Cerebellar nuclear complex (tissue), 1 donor: ENCODE results near the gene CACHD1.

ENCODE experiments used
- DNase-seq, 2 experiments: peaks; one replicate each; lab custom pipeline; 2025; lab: John Stamatoyannopoulos, UW

The CACHD1 gene

GRCh38 chr1:64473367-64473766 is 3.4 kb downstream of the CACHD1 start:
- DNase-seq: no peak

GRCh38 chr1:64474133-64474532 is 4.2 kb downstream of the CACHD1 start:
- no peak for DNase-seq

GRCh38 chr1:64474665-64475439 is 4.9 kb downstream of the CACHD1 start:
- no peak for DNase-seq

GRCh38 chr1:64476251-64476952 is 6.5 kb downstream of the CACHD1 start:
- no peak for DNase-seq

GRCh38 chr1:64478594-64479470 is 8.9 kb downstream of the CACHD1 start:
- DNase-seq: no peak

GRCh38 chr1:64479874-64480273 is 9.9 kb downstream of the CACHD1 start:
- no peak for DNase-seq

- DNase-seq: no peak
Observed at GRCh38 chr1:64480999-64481772, 11.3 kb downstream of the CACHD1 start.

- no peak for DNase-seq
Observed at GRCh38 chr1:64482128-64482527, 12.2 kb downstream of the CACHD1 start.

GRCh38 chr1:64482720-64483119 is 12.8 kb downstream of the CACHD1 start:
- no peak for DNase-seq

- DNase-seq: no peak
Observed at GRCh38 chr1:64483731-64484414, 13.9 kb downstream of the CACHD1 start.

- DNase-seq: no peak
Observed at GRCh38 chr1:64484651-64485050, 14.7 kb downstream of the CACHD1 start.

- no peak for DNase-seq
Observed at GRCh38 chr1:64486193-64486592, 16.3 kb downstream of the CACHD1 start.

- no peak for DNase-seq
Observed at GRCh38 chr1:64487061-64487460, 17.1 kb downstream of the CACHD1 start.

- no peak for DNase-seq
Observed at GRCh38 chr1:64488862-64489261, 18.9 kb downstream of the CACHD1 start.

GRCh38 chr1:64489707-64490106 is 19.8 kb downstream of the CACHD1 start:
- no peak for DNase-seq

GRCh38 chr1:64490213-64490818 is 20.4 kb downstream of the CACHD1 start:
- DNase-seq: no peak

GRCh38 chr1:64492424-64492823 is 22.5 kb downstream of the CACHD1 start:
- DNase-seq: no peak

GRCh38 chr1:64493831-64494230 is 23.9 kb downstream of the CACHD1 start:
- DNase-seq: no peak

- DNase-seq: no peak
Observed at GRCh38 chr1:64494659-64495058, 24.7 kb downstream of the CACHD1 start.

- no peak for DNase-seq
Observed at GRCh38 chr1:64495878-64496277, 25.9 kb downstream of the CACHD1 start.

GRCh38 chr1:64496606-64497005 is 26.7 kb downstream of the CACHD1 start:
- DNase-seq: no peak
